GM12878 (cell line): ENCODE data around the gene AK8.

Experiments used
- CTCF ChIP-seq, 3 experiments: IDR thresholded peaks in 2 of 3; conservative IDR thresholded peaks in 1 of 3; 2 replicates each; pipeline ENCODE4 v1.5.1; 2011; ENCODE audit warnings: low read depth in 3 of 3, low read length in 3 of 3, mild to moderate bottlenecking in 3 of 3, control low read depth in 2 of 3, moderate library complexity in 2 of 3, inconsistent platforms in 1 of 3, mixed read lengths in 1 of 3; ENCODE audit not compliant: control insufficient read depth in 2 of 3, insufficient read depth in 1 of 3; ENCODE audit errors: extremely low read depth in 1 of 3
- EGR1 ChIP-seq, 2 experiments: IDR thresholded peaks; 1 replicate in 1 of 2; 2 replicates in 1 of 2; pipeline ENCODE4 v1.6.1; 2011 to 2012; ENCODE audit warnings: low read depth in 2 of 2, low read length in 2 of 2, borderline replicate concordance in 1 of 2, mild to moderate bottlenecking in 1 of 2, moderate library complexity in 1 of 2
- EZH2 ChIP-seq: IDR thresholded peaks from 2 replicates; pipeline ENCODE4 v1.6.1; 2012; ENCODE audit warnings: low read depth, mild to moderate bottlenecking, control low read depth, inconsistent platforms, low read length, borderline replicate concordance; ENCODE audit not compliant: control insufficient read depth
- IKZF1 ChIP-seq: fragments of 450-650 bp; conservative IDR thresholded peaks from 2 replicates; pipeline ENCODE4 v1.6.1; 2017; ENCODE audit warnings: antibody characterized with exemption, mild to moderate bottlenecking
- JUNB ChIP-seq: IDR thresholded peaks from 2 replicates; pipeline ENCODE4 v1.6.1; 2016; ENCODE audit warnings: antibody characterized with exemption, mild to moderate bottlenecking
- NRF1 ChIP-seq: conservative IDR thresholded peaks from 2 replicates; pipeline ENCODE4 v1.6.1; 2011; ENCODE audit warnings: mild to moderate bottlenecking, low read depth, low read length, improper control_type of control experiment
- POLR2A ChIP-seq: IDR thresholded peaks from 2 replicates; pipeline ENCODE4 v1.6.1; 2011; ENCODE audit warnings: low read depth, mild to moderate bottlenecking, low read length
- RUNX3 ChIP-seq: IDR thresholded peaks from 2 replicates; pipeline ENCODE4 v1.6.1; 2012; ENCODE audit warnings: low read length, inconsistent platforms
- ZNF24 ChIP-seq: fragments of 450-650 bp; IDR thresholded peaks from 2 replicates; pipeline ENCODE4 v1.6.1; 2017; ENCODE audit warnings: antibody characterized with exemption, mild to moderate bottlenecking

GRCh38 chr9:132798817-132799790 is 79.0 kb downstream of the AK8 start:
- TF ChIP-seq RUNX3 (no peak), IKZF1 (no peak), JUNB (no peak), POLR2A (no peak), EGR1 (IDR thresholded peaks at IDR 0.05; ENCODE audit: borderline replicate concordance in 1 of 2, low read depth in 2 of 2, low read length in 2 of 2) (no peak), ZNF24 (no peak), CTCF (IDR thresholded peaks at IDR 0.05 in 2 of 3, conservative IDR thresholded peaks at IDR 0.05 in 1 of 3; ENCODE audit: control insufficient read depth in 2 of 3, extremely low read depth in 1 of 3, insufficient read depth in 1 of 3, low read depth in 3 of 3, low read length in 3 of 3) (peak in 1 of 3 experiments; percentile 28; a peak in 2 of 6 replicates), NRF1 (no peak), EZH2 (no peak)
